Peyer's patch (tissue), 4 donors: ENCODE measurements around the gene CYP3A4.

Source experiments
- POLR2A ChIP-seq, 2 donors: fragments of 450-650 bp; IDR thresholded peaks; one replicate each; pipeline ENCODE4 v1.5.1; 2017; ENCODE audit warnings: antibody characterized with exemption in 2 of 2, mild to moderate bottlenecking in 2 of 2, moderate library complexity in 2 of 2
- TF ChIP-seq, protein P1 (sequence below), 6 experiments: fragments of 450-650 bp in 4 of 6; fragments of 200-600 bp in 2 of 6; sonication (generic) in 1 of 6; IDR thresholded peaks; one replicate each; pipeline ENCODE4 v1.5.1; 2017 to 2019; ENCODE audit warnings: antibody characterized with exemption in 6 of 6, mild to moderate bottlenecking in 3 of 6, moderate library complexity in 1 of 6

GRCh38 chr7:99762680-99763327 lies 21.2 kb downstream of the CYP3A4 start:
- TF ChIP-seq, protein P1, sequence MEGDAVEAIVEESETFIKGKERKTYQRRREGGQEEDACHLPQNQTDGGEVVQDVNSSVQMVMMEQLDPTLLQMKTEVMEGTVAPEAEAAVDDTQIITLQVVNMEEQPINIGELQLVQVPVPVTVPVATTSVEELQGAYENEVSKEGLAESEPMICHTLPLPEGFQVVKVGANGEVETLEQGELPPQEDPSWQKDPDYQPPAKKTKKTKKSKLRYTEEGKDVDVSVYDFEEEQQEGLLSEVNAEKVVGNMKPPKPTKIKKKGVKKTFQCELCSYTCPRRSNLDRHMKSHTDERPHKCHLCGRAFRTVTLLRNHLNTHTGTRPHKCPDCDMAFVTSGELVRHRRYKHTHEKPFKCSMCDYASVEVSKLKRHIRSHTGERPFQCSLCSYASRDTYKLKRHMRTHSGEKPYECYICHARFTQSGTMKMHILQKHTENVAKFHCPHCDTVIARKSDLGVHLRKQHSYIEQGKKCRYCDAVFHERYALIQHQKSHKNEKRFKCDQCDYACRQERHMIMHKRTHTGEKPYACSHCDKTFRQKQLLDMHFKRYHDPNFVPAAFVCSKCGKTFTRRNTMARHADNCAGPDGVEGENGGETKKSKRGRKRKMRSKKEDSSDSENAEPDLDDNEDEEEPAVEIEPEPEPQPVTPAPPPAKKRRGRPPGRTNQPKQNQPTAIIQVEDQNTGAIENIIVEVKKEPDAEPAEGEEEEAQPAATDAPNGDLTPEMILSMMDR (IDR thresholded peaks at IDR 0.05): no peak
- no peak for TF ChIP-seq POLR2A (IDR thresholded peaks at IDR 0.05)
